CD4-positive, alpha-beta T cell treated with Interleukin-6 at 100 ng/mL for 8 hours (primary cell): ENCODE measurements around the gene RABL2A.
"Not testable (repeated sequence)": the region's sequence is repeated elsewhere in the genome, so short reads cannot be mapped to it uniquely, and the experiment has no call there.

Source experiments
- DNase-seq: peaks from one replicate; pipeline ENCODE4 v3.0.0-alpha.2; 2020; ENCODE audit warnings: mixed read lengths, low spot score

Gene RABL2A

GRCh38 chr2:113685471-113685870, 58.4 kb downstream of the RABL2A start:
- DNase-seq: no peak

DNA sequence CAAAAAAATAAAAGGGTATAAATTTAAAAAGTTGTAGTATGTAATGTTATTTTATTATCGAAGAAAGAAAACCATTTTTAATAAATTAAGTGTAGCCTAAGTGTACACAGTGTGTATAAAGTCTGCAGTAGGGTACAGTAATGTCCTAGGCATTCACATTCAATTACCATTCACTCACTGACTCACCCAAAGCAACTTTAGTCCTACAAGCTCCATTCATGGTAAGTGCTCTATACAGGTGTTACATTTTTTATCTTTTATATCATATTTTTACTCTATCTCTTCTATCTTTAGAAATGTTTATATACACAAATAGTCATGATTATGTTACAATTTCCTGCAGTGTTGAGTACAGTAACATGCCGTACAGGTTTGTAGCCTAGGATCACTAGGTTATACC, 59.5 kb downstream of the RABL2A start:
- DNase-seq: no peak

DNA sequence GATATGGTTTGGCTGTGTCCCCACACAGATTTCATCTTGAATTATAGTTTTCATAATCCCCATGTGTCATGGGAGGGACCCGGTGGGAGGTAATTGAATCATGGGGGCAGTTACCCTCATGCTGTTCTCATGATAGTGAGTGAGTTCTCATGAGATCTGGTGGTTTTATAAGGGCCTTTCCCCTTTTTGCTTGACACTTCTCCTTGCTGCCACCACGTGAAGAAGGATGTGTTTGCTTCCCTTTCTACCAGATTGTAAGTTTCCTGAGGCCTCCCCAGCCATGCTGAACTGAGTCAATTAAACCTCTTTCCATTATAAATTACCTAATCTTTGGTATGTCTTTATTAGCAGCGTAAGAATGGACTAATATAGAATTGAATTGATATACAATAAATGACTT, 63.8 kb downstream of the RABL2A start:
- not testable (repeated sequence) for DNase-seq
